Ishikawa (cell line): Measurements from ENCODE around the gene CEBPE.

Experiments used
- CEBPB ChIP-seq: IDR thresholded peaks from 2 replicates; pipeline ENCODE4 v1.6.1; 2012
- EGR1 ChIP-seq: IDR thresholded peaks from 2 replicates; pipeline ENCODE4 v1.6.1; 2012
- EP300 ChIP-seq: IDR thresholded peaks from 2 replicates; pipeline ENCODE4 v1.6.1; 2012; ENCODE audit warnings: borderline replicate concordance
- TF ChIP-seq, protein P1 (sequence below): IDR thresholded peaks from 2 replicates; pipeline ENCODE4 v1.6.1; 2012

DNA sequence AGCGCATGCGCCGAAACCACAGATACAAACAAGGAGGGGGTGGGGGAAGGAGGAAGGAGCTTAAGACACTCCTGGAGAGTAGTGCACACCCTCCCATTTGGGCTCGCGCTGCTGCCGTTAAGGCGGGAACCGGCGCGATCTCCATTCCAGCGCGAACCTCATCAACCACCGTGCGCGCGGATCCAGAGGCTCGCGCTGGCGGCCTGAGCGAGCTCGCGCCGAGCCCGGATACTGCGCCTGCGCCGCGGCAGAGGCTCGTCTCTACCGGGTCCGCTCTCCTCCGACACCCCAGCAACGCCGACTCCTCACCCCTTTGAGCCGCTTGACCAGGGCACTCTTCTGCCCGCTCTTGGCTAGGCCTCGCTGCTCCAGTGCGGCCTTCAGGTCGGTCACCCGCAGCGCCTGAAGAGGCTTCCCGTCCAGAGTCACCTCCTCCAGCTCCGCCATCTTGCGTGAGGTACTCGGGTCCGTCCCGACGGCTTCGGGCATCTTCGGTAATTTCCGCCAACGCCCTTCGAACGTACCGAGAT, 24.3 kb downstream of the CEBPE start, which contains the start of gene ACIN1:
- TF ChIP-seq EGR1 (no peak), EP300 (no peak), CEBPB (no peak)
- TF ChIP-seq, protein P1, sequence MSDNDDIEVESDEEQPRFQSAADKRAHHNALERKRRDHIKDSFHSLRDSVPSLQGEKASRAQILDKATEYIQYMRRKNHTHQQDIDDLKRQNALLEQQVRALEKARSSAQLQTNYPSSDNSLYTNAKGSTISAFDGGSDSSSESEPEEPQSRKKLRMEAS = peak; percentile 50
